HEK293 (cell line): Measurements from ENCODE around the gene FNIP1.

Source experiments
- CTCF ChIA-PET: fragments of 350-600 bp; formaldehyde crosslinking; extraction: SDS; loops from one replicate; lab custom pipeline; 2021; ENCODE audit warnings: antibody characterized with exemption; lab: Yijun Ruan, JAX
- POLR2A ChIA-PET: fragments of 300-600 bp; formaldehyde crosslinking; extraction: SDS; loops from one replicate; lab custom pipeline; 2020; ENCODE audit warnings: antibody characterized with exemption, inconsistent platforms; lab: Yijun Ruan, JAX
- H3K27ac ChIP-seq: fragments of 200-500 bp; sonication (Bioruptor generic); 2 replicates; pipeline ENCODE4 v1.5.1; 2014; ENCODE audit warnings: low read depth, low read length, control low read depth, inconsistent platforms; ENCODE audit errors: extremely low read depth
- H3K36me3 ChIP-seq, 2 experiments: fragments of 200-500 bp in 1 of 2; sonication (Bioruptor generic) in 1 of 2; 1 replicate in 1 of 2; 2 replicates in 1 of 2; pipeline ENCODE4 v1.5.1; 2014 to 2017; ENCODE audit warnings: inconsistent platforms in 2 of 2, low read length in 2 of 2; ENCODE audit not compliant: control insufficient read depth in 2 of 2, insufficient read depth in 1 of 2
- H3K4me1 ChIP-seq: fragments of 200-500 bp; sonication (Bioruptor generic); 2 replicates; pipeline ENCODE4 v1.5.1; 2014; ENCODE audit warnings: mild to moderate bottlenecking, low read length, inconsistent platforms; ENCODE audit not compliant: control insufficient read depth, insufficient read depth
- H3K4me3 ChIP-seq: 2 replicates; pipeline ENCODE4 v1.5.1; 2011; ENCODE audit warnings: low read depth, mild to moderate bottlenecking, control low read depth, low read length, moderate library complexity
- H3K9me3 ChIP-seq: fragments of 200-500 bp; sonication (Bioruptor generic); 2 replicates; pipeline ENCODE4 v1.5.1; 2014; ENCODE audit warnings: low read depth, low read length, inconsistent platforms; ENCODE audit not compliant: control insufficient read depth, insufficient read depth
- BCL11B ChIP-seq: fragments of 450-650 bp; formaldehyde crosslinking; IDR thresholded peaks from 2 replicates; pipeline ENCODE4 v1.5.1; 2016; ENCODE audit warnings: low read depth, missing biosample characterization, missing genetic modification characterization
- GFI1B ChIP-seq: fragments of 450-650 bp; formaldehyde crosslinking; IDR thresholded peaks from 2 replicates; pipeline ENCODE4 v1.5.1; 2016; ENCODE audit warnings: missing biosample characterization, missing genetic modification characterization
- GLI4 ChIP-seq: fragments of 450-650 bp; formaldehyde crosslinking; IDR thresholded peaks from 2 replicates; pipeline ENCODE4 v1.5.1; 2016; ENCODE audit warnings: missing biosample characterization, missing genetic modification characterization
- OSR2 ChIP-seq: fragments of 450-650 bp; formaldehyde crosslinking; IDR thresholded peaks from 2 replicates; pipeline ENCODE4 v1.5.1; 2016; ENCODE audit warnings: missing biosample characterization, missing genetic modification characterization
- TCF7L2 ChIP-seq: IDR thresholded peaks from 2 replicates; pipeline ENCODE4 v1.6.1; 2011; ENCODE audit warnings: low read depth, mild to moderate bottlenecking, inconsistent platforms, low read length, moderate library complexity, borderline replicate concordance
- TRIM28 ChIP-seq: IDR thresholded peaks from 2 replicates; pipeline ENCODE4 v1.6.1; 2011; ENCODE audit warnings: low read length, control low read depth, borderline replicate concordance
- ZBTB1 ChIP-seq: fragments of 450-650 bp; formaldehyde crosslinking; IDR thresholded peaks from 2 replicates; pipeline ENCODE4 v1.5.1; 2016; ENCODE audit warnings: missing biosample characterization, missing genetic modification characterization
- ZBTB21 ChIP-seq: fragments of 450-650 bp; formaldehyde crosslinking; IDR thresholded peaks from 2 replicates; pipeline ENCODE4 v1.5.1; 2017; ENCODE audit warnings: missing biosample characterization, missing genetic modification characterization
- ZFP3 ChIP-seq: fragments of 450-650 bp; formaldehyde crosslinking; IDR thresholded peaks from 2 replicates; pipeline ENCODE4 v1.5.1; 2016; ENCODE audit warnings: low read depth, missing biosample characterization, missing genetic modification characterization
- ZNF10 ChIP-seq: fragments of 450-650 bp; formaldehyde crosslinking; IDR thresholded peaks from 2 replicates; pipeline ENCODE4 v1.5.1; 2017; ENCODE audit warnings: missing biosample characterization, missing genetic modification characterization
- ZNF157 ChIP-seq: fragments of 450-650 bp; formaldehyde crosslinking; IDR thresholded peaks from 2 replicates; pipeline ENCODE4 v1.5.1; 2016; ENCODE audit warnings: missing biosample characterization, missing genetic modification characterization
- ZNF16 ChIP-seq: fragments of 450-650 bp; formaldehyde crosslinking; IDR thresholded peaks from 2 replicates; pipeline ENCODE4 v1.5.1; 2016; ENCODE audit warnings: low read depth, missing biosample characterization, missing genetic modification characterization
- ZNF18 ChIP-seq: fragments of 450-650 bp; formaldehyde crosslinking; IDR thresholded peaks from 2 replicates; pipeline ENCODE4 v1.5.1; 2016; ENCODE audit warnings: missing biosample characterization, missing genetic modification characterization
- ZNF521 ChIP-seq: fragments of 450-650 bp; formaldehyde crosslinking; IDR thresholded peaks from 2 replicates; pipeline ENCODE4 v1.5.1; 2017; ENCODE audit warnings: missing biosample characterization, mild to moderate bottlenecking, missing genetic modification characterization
- ZNF560 ChIP-seq: fragments of 450-650 bp; formaldehyde crosslinking; IDR thresholded peaks from 2 replicates; pipeline ENCODE4 v1.5.1; 2017; ENCODE audit warnings: missing biosample characterization, missing genetic modification characterization, borderline replicate concordance
- ZNF654 ChIP-seq: fragments of 450-650 bp; formaldehyde crosslinking; IDR thresholded peaks from 2 replicates; pipeline ENCODE4 v1.5.1; 2016; ENCODE audit warnings: low read depth, missing biosample characterization, missing genetic modification characterization
- ZNF701 ChIP-seq: fragments of 450-650 bp; formaldehyde crosslinking; IDR thresholded peaks from 2 replicates; pipeline ENCODE4 v1.5.1; 2016; ENCODE audit warnings: missing biosample characterization, missing genetic modification characterization
- ZXDB ChIP-seq: fragments of 450-650 bp; formaldehyde crosslinking; IDR thresholded peaks from 2 replicates; pipeline ENCODE4 v1.5.1; 2016; ENCODE audit warnings: missing biosample characterization, missing genetic modification characterization
- TF ChIP-seq, protein P1 (sequence below): fragments of 450-650 bp; formaldehyde crosslinking; IDR thresholded peaks from 2 replicates; pipeline ENCODE4 v1.5.1; 2016; ENCODE audit warnings: missing biosample characterization, missing genetic modification characterization
- TF ChIP-seq, protein P2 (sequence below): fragments of 450-650 bp; formaldehyde crosslinking; IDR thresholded peaks from 2 replicates; pipeline ENCODE4 v1.5.1; 2016; ENCODE audit warnings: missing biosample characterization, missing genetic modification characterization, borderline replicate concordance
- TF ChIP-seq, protein P3 (sequence below): fragments of 450-650 bp; formaldehyde crosslinking; IDR thresholded peaks from 2 replicates; pipeline ENCODE4 v1.5.0; 2017; ENCODE audit warnings: missing biosample characterization, missing genetic modification characterization, borderline replicate concordance

The FNIP1 gene

DNA sequence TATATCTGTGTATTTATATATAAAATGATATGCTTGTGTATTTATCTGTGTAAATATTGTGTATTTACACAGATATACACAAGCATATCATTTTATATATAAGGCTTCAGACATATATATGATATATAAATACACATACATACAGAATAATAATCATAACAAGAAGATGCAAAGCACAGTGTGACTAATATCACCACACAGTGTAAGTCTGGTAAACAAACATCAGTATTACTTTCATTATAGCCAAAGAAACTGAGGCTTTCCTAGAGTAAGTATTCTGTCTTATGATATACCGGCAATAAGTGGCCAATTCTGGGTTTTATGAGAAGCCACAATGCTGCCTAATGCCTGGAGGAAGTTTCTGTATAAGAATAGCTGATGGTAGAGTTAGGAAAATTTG lies 131.9 kb downstream of the FNIP1 start (continued):
- TF ChIP-seq TRIM28 (no peak), ZNF157 (tag by site-specific recombination) (no peak)

- Histone ChIP-seq H3K36me3 (peaks cover 8 to 50% of the 10 kb centered on the region in 2 experiments; a peak in 2 of 3 replicates), H3K27ac (no peak overlapping the region), H3K4me1 (no peaks in the 10 kb centered on the region), H3K9me3 (no peaks in the 10 kb centered on the region), H3K4me3 (no peak overlapping the region)
- POLR2A ChIA-PET: no interaction called here
- TF ChIP-seq BCL11B: no peak
- TF ChIP-seq ZNF560 (tag by site-specific recombination): no peak
- TF ChIP-seq OSR2 (tag by site-specific recombination): no peak
- TF ChIP-seq, protein P1, sequence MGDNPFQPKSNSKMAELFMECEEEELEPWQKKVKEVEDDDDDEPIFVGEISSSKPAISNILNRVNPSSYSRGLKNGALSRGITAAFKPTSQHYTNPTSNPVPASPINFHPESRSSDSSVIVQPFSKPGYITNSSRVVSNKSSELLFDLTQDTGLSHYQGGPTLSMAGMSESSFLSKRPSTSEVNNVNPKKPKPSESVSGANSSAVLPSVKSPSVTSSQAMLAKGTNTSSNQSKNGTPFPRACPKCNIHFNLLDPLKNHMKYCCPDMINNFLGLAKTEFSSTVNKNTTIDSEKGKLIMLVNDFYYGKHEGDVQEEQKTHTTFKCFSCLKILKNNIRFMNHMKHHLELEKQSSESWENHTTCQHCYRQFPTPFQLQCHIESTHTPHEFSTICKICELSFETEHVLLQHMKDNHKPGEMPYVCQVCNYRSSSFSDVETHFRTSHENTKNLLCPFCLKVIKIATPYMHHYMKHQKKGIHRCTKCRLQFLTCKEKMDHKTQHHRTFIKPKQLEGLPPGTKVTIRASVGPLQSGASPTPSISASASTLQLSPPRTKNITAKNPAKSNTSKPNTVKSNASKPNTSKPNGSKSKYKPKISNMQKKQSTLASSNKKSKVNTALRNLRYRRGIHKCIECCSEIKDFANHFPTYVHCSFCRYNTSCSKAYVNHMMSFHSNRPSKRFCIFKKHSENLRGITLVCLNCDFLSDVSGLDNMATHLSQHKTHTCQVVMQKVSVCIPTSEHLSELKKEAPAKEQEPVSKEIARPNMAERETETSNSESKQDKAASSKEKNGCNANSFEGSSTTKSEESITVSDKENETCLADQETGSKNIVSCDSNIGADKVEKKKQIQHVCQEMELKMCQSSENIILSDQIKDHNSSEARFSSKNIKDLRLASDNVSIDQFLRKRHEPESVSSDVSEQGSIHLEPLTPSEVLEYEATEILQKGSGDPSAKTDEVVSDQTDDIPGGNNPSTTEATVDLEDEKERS (tag by site-specific recombination): no peak
- no peak for TF ChIP-seq ZNF18 (tag by site-specific recombination)
- TF ChIP-seq ZNF654 (tag by site-specific recombination): no peak
- TF ChIP-seq ZBTB21: no peak
- TF ChIP-seq GFI1B (tag by site-specific recombination): no peak
- TF ChIP-seq ZNF701 (tag by site-specific recombination): no peak
- TF ChIP-seq TCF7L2: no peak
- TF ChIP-seq ZNF16: no peak
- CTCF ChIA-PET: no interaction called here
These were observed 134.9 kb downstream of the FNIP1 start for GRCh38 chr5:131661933-131662332.

- Histone ChIP-seq H3K4me1 (no peaks in the 10 kb centered on the region), H3K27ac (no peak overlapping the region), H3K4me3 (no peak overlapping the region), H3K36me3 (peaks cover 8 to 48% of the 10 kb centered on the region in 2 experiments; a peak in 2 of 3 replicates), H3K9me3 (no peaks in the 10 kb centered on the region)
- ChIA-PET POLR2A (no interaction called here), CTCF (no interaction called here)
- TF ChIP-seq, protein P2, sequence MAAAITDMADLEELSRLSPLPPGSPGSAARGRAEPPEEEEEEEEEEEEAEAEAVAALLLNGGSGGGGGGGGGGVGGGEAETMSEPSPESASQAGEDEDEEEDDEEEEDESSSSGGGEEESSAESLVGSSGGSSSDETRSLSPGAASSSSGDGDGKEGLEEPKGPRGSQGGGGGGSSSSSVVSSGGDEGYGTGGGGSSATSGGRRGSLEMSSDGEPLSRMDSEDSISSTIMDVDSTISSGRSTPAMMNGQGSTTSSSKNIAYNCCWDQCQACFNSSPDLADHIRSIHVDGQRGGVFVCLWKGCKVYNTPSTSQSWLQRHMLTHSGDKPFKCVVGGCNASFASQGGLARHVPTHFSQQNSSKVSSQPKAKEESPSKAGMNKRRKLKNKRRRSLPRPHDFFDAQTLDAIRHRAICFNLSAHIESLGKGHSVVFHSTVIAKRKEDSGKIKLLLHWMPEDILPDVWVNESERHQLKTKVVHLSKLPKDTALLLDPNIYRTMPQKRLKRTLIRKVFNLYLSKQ (tag by site-specific recombination): no peak
- no peak for TF ChIP-seq ZXDB (tag by site-specific recombination)
These were observed 137.0 kb downstream of the FNIP1 start for GRCh38 chr5:131659841-131660240.

DNA sequence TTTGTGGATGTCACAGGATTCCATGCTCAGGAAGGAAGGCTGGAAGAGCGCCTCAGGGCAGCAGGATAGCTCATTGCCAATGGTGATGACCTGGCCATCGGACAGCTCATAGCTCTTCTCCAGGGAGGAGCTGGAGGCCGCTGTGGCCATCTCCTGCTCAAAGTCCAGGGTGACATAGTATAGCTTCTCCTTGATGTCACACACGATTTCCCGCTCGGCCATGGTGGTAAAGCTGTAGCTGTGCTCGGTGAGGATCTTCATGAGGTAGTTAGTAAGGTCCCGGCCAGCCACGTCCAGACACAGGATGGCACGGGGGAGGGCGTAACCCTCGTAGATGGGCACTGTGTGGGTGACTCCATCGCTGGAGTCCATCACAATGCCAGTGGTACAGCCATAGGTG lies 137.5 kb downstream of the FNIP1 start:
- CTCF ChIA-PET: no interaction called here
- Histone ChIP-seq H3K4me1 (no peaks in the 10 kb centered on the region), H3K27ac (no peak overlapping the region), H3K4me3 (no peak overlapping the region), H3K9me3 (no peaks in the 10 kb centered on the region)
- TF ChIP-seq ZNF521 (tag by site-specific recombination) (no peak), ZFP3 (no peak), ZNF10 (tag by site-specific recombination) (no peak), ZBTB1 (tag by site-specific recombination) (no peak), GLI4 (tag by site-specific recombination) (no peak)
- TF ChIP-seq, protein P3, sequence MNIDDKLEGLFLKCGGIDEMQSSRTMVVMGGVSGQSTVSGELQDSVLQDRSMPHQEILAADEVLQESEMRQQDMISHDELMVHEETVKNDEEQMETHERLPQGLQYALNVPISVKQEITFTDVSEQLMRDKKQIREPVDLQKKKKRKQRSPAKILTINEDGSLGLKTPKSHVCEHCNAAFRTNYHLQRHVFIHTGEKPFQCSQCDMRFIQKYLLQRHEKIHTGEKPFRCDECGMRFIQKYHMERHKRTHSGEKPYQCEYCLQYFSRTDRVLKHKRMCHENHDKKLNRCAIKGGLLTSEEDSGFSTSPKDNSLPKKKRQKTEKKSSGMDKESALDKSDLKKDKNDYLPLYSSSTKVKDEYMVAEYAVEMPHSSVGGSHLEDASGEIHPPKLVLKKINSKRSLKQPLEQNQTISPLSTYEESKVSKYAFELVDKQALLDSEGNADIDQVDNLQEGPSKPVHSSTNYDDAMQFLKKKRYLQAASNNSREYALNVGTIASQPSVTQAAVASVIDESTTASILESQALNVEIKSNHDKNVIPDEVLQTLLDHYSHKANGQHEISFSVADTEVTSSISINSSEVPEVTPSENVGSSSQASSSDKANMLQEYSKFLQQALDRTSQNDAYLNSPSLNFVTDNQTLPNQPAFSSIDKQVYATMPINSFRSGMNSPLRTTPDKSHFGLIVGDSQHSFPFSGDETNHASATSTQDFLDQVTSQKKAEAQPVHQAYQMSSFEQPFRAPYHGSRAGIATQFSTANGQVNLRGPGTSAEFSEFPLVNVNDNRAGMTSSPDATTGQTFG (tag by site-specific recombination): no peak
- TF ChIP-seq, all 188 proteins: peak for 0
- peaks cover 8 to 49% of the 10 kb centered on the region in 2 experiments; a peak in 2 of 3 replicates for H3K36me3 ChIP-seq
- POLR2A ChIA-PET: no interaction called here
